ENCODE data around the gene HTR4.

Gene HTR4

DNA sequence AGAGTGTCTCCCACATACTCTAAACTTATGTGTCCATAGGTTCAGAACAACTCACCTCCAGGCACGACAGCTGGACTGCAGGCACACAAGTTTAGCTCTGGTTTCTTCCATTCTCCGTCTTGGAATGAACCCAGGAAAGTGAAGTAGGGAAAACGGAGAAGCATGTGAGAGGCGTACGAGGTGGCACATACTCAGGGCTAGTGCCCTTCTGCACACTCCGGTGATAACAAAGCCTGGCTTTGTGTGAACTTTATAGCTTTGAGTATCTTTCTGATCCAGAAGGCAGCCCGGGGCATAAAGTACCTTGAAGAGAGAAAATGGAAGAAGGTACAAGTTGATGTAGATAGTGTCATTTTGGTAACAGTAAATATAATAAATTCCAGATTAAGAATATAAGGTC is 11.1 kb upstream of the HTR4 start:
- no peak for DNase-seq

DNA sequence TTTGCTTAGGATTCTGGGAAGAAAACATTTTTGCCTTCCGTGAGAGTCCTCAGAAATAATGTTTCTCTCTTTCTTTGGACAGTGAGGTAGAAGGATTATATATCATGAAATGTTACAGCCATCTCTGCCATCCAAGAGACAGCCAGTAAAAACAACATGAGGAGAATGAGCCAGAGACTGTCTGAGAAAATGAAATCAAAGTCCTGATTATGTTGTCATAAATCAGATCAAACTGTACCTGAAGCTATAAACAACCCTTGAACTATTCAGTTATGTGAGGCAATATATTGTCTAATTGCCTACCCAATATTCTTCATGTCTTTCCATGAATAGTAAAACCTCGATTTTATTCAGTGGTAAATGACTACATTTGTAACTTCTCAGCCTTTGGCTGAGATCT is 9.2 kb upstream of the HTR4 start:
- DNase-seq, result no peak

DNA sequence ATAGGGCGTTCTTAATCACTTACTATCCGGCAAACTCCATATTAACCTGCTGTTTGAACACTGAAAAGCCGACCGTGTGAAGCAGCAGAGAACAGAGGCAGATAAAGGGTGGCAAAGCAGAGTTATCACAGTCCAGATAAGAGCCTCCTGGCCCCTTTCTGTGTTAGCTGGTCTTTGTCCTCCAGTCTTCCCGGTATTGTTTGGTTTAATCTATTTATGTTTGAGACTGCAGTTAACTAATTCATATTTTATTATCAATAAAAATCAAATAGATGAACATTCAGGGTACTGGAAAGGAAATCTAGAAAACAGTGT is 6.0 kb upstream of the HTR4 start:
- DNase-seq, result no peak

DNA sequence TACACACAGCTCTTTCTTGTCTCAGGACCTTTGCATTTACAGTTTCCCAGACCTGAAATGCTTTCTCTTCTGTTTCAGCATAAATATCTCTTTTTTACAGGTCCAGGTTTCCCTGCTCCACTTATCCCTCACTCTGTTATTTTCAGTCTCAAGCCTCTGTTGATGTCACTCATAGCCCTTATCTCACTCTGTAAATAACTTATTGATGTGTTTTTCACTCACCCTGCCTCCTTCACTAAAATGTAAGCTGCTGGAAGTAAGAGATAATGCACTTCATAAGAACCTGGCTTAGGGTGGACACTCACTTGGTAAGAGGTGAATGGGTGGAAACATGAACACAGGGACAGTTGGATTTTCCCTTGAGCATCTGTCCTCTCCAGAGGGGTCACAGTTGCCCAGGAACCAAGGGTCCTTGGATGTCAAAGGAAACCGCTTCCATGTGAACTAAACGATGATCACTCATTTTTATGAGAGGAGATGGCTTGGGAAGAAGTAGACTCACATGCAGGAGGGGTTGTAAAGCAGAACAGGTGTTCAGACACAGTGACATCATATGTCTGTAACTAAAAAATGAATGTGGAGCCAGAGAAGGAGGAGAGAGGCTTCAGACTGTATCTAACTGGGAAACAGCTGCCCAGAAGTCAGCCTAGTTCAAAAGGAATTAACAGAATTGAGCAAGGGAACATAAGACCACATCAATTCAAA is 5.5 kb upstream of the HTR4 start:
- DNase-seq, result no peak

DNA sequence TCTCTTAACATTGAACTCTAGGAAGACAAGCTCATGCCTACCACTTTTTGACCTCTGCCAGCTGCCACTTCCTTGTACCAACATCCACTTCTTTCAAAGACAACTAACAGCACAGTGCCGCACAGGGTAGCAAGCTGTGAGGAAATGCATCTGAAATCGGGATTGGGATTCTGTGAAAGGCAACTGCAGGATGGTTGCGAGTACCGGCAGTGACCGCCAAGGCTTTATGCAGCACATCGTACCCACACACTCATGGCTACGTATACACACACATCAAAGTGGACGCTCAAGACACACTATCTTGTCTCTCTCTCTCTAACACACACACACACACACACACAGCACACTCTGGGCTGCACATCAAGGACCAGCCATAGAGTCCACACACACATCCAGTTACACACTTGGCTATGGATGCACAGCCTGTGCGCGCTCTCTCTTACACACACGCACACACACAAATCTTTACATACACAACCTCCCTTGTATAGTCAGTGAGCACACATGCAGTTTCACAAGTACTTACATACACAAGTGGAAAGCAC is 964 bp downstream of the HTR4 start:
- DNase-seq, result no peak

DNA sequence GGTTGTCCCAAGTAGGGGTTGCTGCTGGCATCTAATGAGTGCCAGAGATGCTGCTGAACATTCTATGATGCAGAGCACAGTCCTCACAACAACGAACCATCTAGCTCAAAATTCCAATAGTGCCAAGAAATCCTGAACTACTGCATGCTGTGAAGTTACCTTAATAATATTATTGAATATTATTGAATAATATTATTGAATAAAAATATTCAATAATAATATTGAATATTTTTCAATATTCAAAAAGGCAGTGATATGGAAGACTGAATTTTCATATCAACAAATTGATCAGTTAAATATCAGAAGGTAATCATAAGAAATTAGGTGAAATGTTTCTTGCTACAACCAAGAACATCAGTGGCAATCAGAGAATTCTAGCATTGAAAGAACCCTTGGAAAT is 2.8 kb downstream of the HTR4 start:
- no peak for DNase-seq

DNA sequence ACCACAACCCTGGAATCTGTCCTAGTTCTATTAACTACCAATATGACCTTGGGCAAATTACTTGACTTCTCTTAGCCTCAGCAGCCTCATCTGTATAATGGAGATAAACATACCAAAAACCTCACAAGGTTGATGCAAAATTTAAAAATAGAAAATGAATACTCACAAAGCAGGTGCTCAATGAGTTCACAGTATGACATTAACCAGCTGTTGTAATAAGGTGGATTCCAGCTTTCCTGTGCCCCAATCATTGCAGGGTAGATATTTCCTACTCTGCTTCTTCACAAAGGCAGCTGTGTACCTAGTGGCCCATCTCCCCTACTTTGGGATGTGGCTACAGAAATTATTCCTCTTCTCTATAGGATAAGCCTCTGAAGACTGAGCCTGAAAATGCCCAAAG is 8.8 kb downstream of the HTR4 start:
- no peak for DNase-seq

DNA sequence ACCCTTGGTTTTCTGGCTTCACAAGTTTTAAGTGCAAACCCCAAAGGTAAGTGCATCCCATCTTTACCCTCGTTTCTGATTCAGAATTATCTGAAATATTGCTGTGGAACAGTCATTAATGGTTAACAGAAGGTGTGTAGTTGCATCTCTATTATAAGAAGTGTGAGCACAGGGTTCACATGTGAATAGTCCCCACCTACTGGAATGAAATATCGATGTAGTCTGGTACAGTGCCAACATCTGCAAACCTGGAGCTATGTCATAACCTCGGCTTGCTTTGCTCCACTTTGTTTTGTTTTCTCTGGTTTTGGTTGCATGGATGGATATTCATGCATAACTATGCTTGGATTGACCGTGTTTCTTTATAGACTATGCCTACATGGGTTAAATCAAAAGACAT is 12.6 kb downstream of the HTR4 start:
- no peak for DNase-seq

DNA sequence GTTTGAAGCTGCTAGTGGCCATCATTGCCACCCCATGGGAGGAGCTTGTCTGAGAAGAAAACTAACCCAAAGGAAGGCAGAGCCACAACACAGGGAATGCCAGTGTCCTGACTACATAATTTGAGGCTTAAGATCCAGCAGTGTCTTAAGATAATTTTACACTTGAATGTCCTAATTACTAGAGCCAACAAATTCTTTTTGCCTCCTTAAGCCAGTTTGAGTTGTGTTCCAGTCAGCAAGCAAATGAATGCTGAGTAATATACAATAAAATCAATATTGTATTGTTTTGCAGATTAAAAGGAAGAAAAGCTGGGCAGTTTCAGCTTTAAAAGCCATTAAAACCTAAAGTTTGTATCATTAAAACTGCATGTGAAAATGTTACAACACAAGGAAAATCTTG is 13.9 kb downstream of the HTR4 start:
- no peak for DNase-seq

DNA sequence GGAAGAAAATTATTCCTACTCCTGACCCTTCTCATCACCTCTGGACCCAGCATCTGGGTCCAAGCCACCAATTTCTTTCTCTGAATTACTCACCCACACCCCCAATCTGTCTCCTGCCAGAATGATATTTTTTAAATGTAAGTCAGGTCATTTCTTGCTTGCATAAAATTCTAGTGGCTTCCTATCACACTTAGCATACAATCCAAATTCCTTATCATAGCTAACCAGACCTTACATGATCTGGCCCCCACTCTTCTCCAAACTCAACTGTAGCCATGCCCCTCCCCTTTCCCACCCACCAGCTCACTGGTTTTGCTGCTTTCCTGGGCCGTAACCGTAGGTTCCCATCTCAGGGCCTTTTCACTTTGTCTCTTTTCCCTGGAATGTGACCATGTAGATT is 15.2 kb downstream of the HTR4 start:
- DNase-seq, result no peak

DNA sequence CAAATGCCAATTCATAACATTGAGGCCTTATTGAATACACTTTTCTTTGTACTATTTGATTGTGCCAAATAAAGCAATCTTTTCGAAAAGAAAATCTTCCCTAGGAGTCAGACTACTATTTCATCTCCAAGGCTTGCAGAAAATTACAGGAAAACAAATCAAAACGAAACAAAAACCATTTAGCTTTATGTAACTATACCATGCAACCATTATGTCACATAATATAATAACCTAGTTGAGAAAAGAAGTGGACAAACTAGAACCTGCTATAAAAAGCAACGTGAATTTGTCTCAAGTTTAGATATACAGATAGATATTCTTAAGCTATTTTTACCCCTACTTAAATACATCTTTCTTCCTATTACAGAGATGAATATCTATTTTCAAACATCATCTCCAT is 18.0 kb downstream of the HTR4 start:
- DNase-seq, result no peak

DNA sequence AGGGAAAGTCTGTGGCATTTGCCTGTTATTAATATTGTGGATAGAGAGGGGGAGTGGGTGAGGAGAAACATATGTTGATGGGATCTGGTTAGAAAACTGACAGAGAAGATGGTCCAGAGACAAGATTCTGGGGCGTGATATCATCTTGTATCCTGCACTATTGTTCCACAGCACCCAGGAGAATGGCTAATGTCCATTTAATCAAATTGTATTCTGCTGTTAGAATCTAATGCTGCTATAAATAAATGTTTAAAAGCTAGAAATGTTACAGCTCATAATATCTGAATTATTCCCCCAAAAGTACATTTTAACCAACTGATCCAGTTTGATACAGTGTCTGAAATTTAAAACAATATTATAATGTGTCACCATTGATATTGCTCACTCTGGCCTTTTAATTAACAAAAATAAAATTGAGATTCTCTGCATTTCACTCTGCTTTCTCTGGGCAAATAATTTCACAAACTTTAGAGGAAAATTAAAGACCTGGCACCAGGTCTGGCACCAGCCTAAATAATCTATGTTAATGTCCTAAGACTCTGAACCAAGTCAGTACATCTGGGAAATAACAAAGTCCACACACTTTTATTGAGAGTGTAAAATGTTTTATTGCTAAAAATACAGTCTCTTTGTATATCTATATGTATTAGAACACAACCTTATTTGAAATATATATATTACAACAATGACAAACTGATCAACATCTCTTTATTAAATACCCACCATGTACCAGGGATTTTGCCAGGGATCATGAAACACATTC is 18.8 kb downstream of the HTR4 start:
- DNase-seq, result no peak

DNA sequence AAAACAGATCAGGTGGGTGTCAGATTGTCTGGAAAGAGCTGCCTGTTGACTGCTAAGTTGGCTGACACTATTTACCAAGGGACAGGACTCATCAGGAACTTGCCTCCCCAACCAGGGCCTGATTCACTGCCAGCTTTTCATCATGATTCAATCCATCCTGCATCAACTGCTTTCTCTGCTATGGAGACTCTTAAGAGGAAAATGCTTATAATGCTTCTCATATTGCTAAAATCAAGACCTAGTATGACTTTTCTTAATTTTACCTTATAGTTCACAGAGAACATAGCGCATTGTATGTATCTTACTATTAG is 21.3 kb downstream of the HTR4 start:
- DNase-seq, result no peak

DNA sequence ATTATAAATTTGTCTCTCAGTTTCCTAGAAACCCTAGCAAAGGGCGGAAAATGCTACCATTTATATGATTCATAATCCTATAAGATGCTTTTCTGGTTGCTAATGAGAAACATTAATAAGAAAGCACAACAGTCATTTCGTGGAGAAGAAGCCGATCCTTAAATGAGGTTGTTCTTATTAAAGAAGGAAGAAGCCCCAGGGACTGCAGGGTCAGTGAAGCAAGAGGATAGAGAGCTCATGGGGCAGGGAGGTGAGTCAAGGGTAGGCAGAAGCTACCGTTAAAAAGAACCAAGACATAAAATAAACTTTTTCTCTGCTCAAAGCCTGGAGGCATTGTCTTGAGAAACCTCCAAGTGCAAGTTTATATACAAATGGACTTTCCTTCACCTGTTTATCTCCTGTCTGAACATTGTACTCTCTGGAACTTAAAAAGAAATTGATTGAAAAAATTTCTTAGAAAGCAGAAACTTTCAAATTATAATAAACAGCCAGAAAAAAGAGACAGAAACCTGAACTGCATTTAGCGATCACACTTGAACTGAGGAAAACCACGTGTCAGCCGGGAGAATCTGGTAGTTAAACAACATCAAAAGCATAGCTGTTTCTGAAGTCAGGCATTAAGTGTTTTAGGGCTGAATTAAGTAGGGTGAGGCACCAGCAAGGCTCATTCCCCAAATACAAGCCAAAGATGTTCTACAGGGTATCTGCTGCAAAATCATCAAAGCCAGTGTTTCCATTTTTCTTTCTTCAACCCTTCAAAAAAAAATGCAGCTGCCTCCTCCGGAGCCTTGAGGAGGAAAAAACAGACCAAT is 21.9 kb downstream of the HTR4 start:
- no peak for DNase-seq

DNA sequence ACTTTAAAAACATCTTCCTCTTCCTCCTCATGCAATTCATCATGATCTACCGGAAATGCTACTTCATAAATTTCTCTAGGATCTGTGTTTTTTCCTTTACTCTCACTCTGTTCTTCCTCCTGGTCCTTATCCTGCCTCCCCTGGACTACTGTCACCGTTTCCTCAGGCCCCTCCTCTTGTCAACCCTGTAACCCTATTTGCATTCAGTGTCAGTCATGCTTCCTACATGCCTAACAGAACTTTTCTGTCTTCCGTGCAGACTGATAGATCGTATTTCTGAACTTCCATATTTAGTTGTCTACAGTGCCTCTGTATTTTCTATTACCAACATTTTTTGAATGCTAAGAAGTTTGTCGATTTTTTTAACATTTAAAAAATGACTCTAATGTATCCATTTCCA is 27.3 kb downstream of the HTR4 start:
- DNase-seq, result no peak

DNA sequence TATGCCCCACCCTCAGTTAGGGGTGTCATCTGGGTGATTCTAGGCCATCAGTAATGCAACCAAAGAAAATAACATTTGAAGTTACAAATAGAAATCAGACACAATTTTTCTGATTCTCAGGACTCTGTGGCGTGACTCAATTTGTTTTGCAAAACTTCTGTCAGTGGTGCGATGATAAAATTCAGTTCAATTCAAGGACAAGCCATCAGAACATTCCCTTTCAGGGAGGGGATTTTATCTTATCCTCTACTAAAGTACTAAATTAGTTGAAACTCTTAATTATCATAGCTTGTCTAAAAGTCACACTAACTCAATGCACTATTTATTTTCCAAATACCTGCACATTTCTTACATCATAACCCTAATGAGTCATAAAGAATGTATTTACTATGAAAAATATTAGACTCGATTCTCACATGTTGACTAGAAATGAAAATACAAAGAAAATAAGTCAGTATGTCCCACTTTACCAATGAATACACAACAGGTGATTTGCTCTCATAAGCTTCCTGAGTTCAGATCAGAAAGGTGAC is 28.2 kb downstream of the HTR4 start:
- no peak for DNase-seq

DNA sequence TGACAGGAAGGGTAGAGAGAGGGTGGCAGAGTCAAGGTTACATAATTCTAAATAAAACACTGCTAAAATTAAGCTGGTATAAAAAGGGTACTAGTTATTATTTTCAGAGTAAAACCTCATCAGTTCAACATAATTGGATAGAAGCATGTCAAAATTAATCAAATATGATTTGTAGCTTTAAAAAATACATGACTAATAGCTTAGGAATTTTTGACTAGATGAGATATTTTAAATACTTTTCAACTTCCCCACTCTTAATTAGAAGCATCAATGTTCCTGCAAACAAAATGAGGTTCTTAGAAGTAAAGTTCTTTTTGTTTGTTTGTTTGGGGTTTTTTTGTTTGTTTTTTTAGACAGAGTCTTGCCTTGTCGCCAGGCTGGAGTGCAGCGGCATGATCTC is 29.1 kb downstream of the HTR4 start:
- no peak for DNase-seq

DNA sequence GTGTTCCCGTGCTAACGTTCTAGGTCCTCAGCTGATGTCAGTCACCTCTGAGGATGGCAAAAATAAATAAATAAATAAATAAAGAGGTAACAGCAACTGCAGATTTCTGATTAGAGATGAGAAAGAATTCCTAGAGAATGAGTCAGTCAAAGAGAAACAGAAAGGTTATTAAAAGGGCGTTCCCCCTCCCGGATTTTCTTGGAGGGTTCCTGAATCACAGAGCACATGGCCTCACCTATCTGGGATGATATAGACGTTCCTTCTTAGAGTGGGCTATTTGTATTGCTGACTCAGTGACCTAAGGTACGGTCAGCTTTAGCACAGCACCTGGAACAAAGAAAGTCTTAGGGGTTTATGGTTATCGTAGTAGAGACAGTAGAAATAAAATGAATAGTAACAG is 30.6 kb downstream of the HTR4 start:
- DNase-seq, result no peak

DNA sequence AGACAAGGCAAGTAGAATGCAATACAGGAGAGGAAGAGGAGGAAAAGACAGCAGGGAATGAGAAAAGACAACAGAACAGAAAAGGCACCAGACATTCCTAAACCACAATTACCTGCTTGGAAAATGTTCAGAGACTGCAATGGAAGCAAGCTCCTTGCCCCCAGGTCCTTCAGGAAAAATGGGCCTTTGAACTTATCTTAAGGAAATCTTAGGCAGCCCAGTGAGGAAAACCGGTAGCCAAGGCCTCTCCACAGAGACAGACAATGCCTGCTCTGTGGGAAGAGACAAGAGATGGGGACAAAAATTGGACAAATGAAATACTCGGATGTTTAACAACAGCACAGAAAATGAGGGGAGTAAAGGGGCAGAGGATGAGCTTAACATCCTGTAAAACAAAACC is 31.2 kb downstream of the HTR4 start:
- no peak for DNase-seq

DNA sequence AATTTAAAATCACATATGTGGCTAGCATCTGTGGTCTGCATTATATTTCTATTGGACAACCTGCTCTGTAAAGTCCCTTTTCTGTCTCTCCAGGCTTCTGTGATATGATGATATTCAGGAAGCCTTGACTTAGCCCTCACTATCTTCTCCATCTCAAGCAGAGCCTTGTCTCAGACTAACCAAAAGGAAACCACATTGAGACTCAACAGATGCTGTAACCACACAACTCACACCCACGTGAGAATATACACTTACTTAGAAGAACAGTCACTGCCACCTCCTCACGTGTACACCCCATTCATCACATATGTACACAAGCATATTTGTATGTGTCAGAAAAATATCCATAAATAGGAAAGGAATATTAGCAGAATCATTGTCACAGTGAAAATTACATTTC is 33.6 kb downstream of the HTR4 start:
- DNase-seq, result no peak

DNA sequence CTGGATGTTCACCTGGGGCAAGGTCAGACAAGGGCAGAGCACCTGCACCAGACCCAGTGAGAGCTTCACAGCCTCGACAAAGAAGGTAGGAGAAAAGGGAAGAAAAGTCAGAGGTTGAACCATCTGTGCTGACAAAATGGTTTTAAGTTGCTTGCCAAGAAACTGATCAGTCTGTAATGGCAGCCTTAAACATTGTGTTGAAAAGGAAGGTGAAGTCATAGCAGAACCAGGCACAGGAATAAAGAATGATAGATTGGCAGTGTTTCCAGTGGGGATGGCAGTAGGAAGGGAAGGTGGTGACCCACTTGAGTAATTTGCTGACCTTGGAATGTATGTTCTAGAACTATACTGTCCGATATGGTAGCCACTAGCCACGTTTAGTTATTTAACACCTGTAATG is 34.2 kb downstream of the HTR4 start:
- no peak for DNase-seq

DNA sequence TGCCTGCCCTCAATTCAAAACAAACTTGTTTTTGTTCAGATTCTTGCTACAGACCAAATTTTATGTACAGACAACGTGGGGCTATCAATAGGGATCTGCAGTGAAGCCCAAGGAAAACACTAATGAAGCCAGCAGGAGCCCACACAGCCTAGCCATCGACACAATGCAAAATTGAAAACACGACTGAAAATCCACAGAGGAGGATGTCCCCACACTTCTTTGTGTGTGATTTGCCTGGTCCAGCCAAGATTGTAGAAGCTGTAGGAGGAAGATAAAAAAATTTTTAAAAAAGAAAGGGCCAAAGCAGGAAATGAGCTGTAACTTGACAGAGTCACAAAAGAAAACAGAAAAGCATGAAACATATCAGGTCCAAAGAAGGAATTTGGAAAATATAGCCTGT is 34.8 kb downstream of the HTR4 start:
- DNase-seq, result no peak

DNA sequence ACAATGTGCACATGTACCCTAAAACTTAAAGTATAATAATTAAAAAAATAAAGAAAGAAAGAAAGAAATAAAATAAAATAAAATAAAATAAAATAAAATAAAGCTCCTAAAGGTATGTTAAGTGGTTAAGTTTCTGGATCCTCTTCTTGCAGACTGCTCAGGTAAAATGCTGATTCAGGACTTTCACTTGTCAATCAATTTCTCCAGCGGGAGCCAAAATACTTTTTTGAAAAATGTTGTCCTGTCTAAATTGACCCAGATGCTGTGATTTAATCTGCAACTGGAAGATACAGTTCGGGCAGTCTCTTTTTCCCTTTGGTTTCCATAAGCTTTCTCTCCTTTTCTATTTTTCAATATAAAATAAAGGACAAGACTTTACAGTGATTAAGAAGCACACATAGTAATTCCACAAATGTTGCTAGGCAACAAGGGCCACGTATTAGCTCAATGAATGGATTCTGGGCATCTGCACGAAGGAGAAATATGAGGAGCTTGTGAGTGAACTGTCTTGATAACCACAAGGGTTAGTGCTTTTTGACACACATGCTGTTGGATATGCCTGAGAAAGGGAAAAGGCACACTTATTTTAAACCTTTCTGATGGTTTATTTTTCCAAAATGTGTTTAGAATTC is 38.6 kb downstream of the HTR4 start:
- DNase-seq, result no peak
